Spleen (tissue), 7 donors: Measurements from ENCODE around the gene ZDHHC18.

Experiments
- CTCF ChIP-seq, 11 experiments: fragments of 200-600 bp in 7 of 11; fragments of 450-650 bp in 4 of 11; sonication (generic) in 4 of 11; IDR thresholded peaks in 8 of 11; conservative IDR thresholded peaks in 3 of 11; 1 replicate in 7 of 11; 2 replicates in 4 of 11; pipeline versions ENCODE4 v1.4.0 to v1.8.0; 2016 to 2021; ENCODE audit warnings: antibody characterized with exemption in 11 of 11, inconsistent platforms in 4 of 11, mild to moderate bottlenecking in 1 of 11
- POLR2A ChIP-seq, 3 donors: fragments of 450-650 bp; IDR thresholded peaks; one replicate each; pipeline ENCODE4 v1.5.1; 2017; ENCODE audit warnings: antibody characterized with exemption in 3 of 3, mild to moderate bottlenecking in 1 of 3
- POLR2AphosphoS5 ChIP-seq, 3 donors: sonication (generic); formaldehyde crosslinking; IDR thresholded peaks; one replicate each; pipeline ENCODE4 v1.5.1; 2017; ENCODE audit warnings: antibody characterized with exemption in 3 of 3
- donor health status: DM: no; HTN: no; CAD: no; lungs with moderate emphysema.
- donor health status: DM: no; HTN: no; CAD: no.
- donor health status: DM: no; HTN: no; CAD: no.

GRCh38 chr1:26900815-26901511 is 74.5 kb downstream of the ZDHHC18 start:
- TF ChIP-seq CTCF (IDR thresholded peaks at IDR 0.05 in 8 of 11, conservative IDR thresholded peaks at IDR 0.05 in 3 of 11) (no peak), POLR2A (IDR thresholded peaks at IDR 0.05) (no peak), POLR2AphosphoS5 (IDR thresholded peaks at IDR 0.05) (no peak)
